ENCODE results near the gene NFATC3.

- TF ChIP-seq, protein P1, sequence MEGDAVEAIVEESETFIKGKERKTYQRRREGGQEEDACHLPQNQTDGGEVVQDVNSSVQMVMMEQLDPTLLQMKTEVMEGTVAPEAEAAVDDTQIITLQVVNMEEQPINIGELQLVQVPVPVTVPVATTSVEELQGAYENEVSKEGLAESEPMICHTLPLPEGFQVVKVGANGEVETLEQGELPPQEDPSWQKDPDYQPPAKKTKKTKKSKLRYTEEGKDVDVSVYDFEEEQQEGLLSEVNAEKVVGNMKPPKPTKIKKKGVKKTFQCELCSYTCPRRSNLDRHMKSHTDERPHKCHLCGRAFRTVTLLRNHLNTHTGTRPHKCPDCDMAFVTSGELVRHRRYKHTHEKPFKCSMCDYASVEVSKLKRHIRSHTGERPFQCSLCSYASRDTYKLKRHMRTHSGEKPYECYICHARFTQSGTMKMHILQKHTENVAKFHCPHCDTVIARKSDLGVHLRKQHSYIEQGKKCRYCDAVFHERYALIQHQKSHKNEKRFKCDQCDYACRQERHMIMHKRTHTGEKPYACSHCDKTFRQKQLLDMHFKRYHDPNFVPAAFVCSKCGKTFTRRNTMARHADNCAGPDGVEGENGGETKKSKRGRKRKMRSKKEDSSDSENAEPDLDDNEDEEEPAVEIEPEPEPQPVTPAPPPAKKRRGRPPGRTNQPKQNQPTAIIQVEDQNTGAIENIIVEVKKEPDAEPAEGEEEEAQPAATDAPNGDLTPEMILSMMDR (IDR thresholded peaks at IDR 0.05; ENCODE audit: insufficient read depth, low read length): no peak
- TF ChIP-seq POLR2AphosphoS5 (IDR thresholded peaks at IDR 0.05; ENCODE audit: low read depth): no peak
- TF ChIP-seq GABPA (IDR thresholded peaks at IDR 0.05; ENCODE audit: low read depth): no peak
- TF ChIP-seq REST (IDR thresholded peaks at IDR 0.05; ENCODE audit: insufficient replicate concordance, low read depth): no peak
Observed at GRCh38 chr16:68126395-68126794, 41.2 kb downstream of the NFATC3 start.

Measured in HL-60 (cell line).